ENCODE data around the gene MEGF6. TPM values are rescaled to one million over a fixed set of nuclear protein-coding genes. Genes with fewer than 3 reads are reported as not detected.

Gene MEGF6
- total RNA-seq, 3 donors from 2014 or later, result 19.3 to 32.1 (median 24.2) TPM

DNA sequence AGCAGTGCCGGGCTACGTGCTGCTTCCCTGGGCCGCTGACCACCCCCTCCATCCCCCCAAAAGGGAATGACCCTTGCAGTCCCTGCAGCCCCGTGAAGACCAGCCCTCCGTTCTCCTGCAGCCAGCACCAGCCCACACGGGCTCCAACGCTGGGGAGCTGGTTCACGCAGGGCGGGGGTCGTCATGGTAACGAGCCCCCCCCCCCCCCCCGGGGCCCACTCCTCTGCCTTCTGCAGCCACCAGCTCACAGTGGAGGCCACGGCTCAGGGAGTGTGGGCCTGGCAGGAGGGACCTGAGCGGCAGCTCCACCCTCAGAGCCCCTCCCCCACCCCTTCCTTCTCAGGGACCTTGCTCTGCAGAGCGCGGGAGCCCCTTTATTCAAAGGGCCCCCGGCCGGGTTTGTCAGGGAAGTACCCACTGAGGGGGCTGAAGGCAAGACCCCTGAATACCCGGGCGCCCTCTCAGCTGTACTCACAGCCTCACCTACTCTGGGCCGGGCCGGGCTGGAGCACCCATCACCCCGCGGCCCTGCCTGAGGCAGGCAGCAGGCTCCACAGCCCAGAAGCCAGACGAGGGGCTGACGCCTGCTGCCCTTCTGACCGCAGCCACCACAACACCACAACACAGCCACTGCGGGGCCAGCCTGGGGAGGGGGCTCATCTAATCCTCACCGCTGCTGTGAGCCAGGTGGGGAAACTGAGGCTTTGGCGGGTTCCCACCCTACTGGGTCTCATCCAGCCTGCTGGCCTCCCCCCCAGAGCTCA lies 12.6 kb downstream of the MEGF6 start:
- no peaks in the 10 kb centered on the region for H3K9me3 ChIP-seq
- H3K27ac ChIP-seq, result no peak overlapping the region
- no peaks in the 10 kb centered on the region for H3K36me3 ChIP-seq
- H3K4me3 ChIP-seq, result peak overlapping the region in 2 of 3 donors; percentile 21 to 50
- DNase-seq (ENCODE audit: low spot score in 2 of 2), result no peak
- peaks cover 0 to 4% of the 10 kb centered on the region in 2 donors for H3K27me3 ChIP-seq
- intact Hi-C loops (cut with DNase I; ENCODE audit: low total_unique reads), result no loop called here
- peaks cover 5 to 13% of the 10 kb centered on the region in 2 donors for H3K4me1 ChIP-seq
- TF ChIP-seq CTCF (IDR thresholded peaks at IDR 0.05), result no peak
- no peak for TF ChIP-seq POLR2AphosphoS5 (IDR thresholded peaks at IDR 0.05)
- no peak for TF ChIP-seq POLR2A (IDR thresholded peaks at IDR 0.05)

- no peaks in the 10 kb centered on the region for H3K9me3 ChIP-seq
- H3K4me3 ChIP-seq, result peak overlapping the region in 2 of 3 donors; percentile 21 to 50
- no peak overlapping the region for H3K27ac ChIP-seq
- TF ChIP-seq POLR2A (IDR thresholded peaks at IDR 0.05) (no peak), POLR2AphosphoS5 (IDR thresholded peaks at IDR 0.05) (no peak), CTCF (IDR thresholded peaks at IDR 0.05) (no peak)
- H3K4me1 ChIP-seq, result peaks cover 5 to 13% of the 10 kb centered on the region in 2 donors
- no peak for DNase-seq (ENCODE audit: low spot score in 2 of 2)
- intact Hi-C loops (cut with DNase I; ENCODE audit: low total_unique reads), result no loop called here
- H3K27me3 ChIP-seq, result peaks cover 0 to 4% of the 10 kb centered on the region in 2 donors
- H3K36me3 ChIP-seq, result no peaks in the 10 kb centered on the region
Measured at GRCh38 chr1:3598051-3598491, 13.2 kb downstream of the MEGF6 start.

GRCh38 chr1:3597599-3597964 lies 13.7 kb downstream of the MEGF6 start:
- H3K9me3 ChIP-seq, result no peaks in the 10 kb centered on the region
- H3K4me3 ChIP-seq, result peak overlapping the region in 1 of 3 donors; percentile 50
- intact Hi-C loops (cut with DNase I; ENCODE audit: low total_unique reads), result no loop called here

DNA sequence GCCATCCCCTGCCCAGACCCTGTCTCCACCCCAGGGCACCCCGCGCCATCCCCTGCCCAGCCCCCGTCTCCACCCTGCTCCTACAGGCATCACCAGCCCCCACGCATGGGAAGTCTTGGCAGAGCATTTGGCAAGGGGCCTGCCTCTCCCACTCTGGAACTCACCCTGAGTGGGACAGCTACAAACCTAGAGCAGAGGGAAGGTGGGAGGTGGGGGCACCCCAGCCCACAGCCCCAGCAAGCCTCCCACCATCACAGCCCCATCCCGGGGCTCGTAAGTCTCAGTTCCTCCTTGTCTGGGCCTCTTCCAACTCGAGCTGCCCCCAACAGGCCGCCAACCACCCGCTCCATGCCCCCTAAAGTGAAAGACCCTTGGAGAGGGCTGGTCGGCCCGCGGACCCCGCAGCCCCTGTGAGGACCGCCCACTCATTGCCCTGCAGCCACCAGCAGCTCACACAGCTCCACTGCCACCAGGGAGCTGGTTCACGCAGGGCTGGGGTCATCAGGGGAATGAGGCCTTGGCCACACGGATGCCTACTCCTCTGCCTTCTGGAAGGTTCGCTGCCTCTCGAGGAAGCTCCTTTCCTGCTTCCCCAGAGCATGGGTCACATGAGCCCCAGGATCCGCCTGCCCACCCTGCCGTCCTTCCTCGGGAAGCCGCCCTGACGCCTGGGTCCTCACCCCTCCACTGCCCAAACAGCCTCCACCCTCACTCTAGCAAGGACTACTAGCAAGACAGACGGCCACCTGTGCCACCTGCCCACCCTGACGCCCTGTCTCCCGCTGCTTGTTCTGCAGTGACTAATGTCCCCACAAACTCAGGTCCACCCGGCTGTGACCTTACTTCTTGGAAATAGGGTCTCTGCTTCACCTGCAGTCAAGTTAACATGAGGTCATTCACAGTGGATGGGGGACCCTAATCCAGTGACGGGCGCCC lies 14.4 kb downstream of the MEGF6 start:
- peaks cover 5 to 13% of the 10 kb centered on the region in 2 donors for H3K4me1 ChIP-seq
- peaks cover 0 to 4% of the 10 kb centered on the region in 2 donors for H3K27me3 ChIP-seq
- no peak overlapping the region for H3K27ac ChIP-seq
- DNase-seq (ENCODE audit: low spot score in 2 of 2), result no peak
- no peak overlapping the region for H3K4me3 ChIP-seq
- TF ChIP-seq POLR2AphosphoS5 (IDR thresholded peaks at IDR 0.05) (no peak), POLR2A (IDR thresholded peaks at IDR 0.05) (no peak), CTCF (IDR thresholded peaks at IDR 0.05) (no peak)
- intact Hi-C loops (cut with DNase I; ENCODE audit: low total_unique reads), result no loop called here
- H3K36me3 ChIP-seq, result no peaks in the 10 kb centered on the region
- H3K9me3 ChIP-seq, result no peaks in the 10 kb centered on the region

More at GRCh38 chr1:3597599-3597964, 13.7 kb downstream of the MEGF6 start:
- no peak overlapping the region for H3K27ac ChIP-seq
- TF ChIP-seq POLR2AphosphoS5 (IDR thresholded peaks at IDR 0.05), result no peak
- TF ChIP-seq CTCF (IDR thresholded peaks at IDR 0.05), result no peak
- no peak for TF ChIP-seq POLR2A (IDR thresholded peaks at IDR 0.05)
- H3K27me3 ChIP-seq, result peaks cover 0 to 4% of the 10 kb centered on the region in 2 donors
- H3K4me1 ChIP-seq, result peaks cover 5 to 13% of the 10 kb centered on the region in 2 donors
- DNase-seq (ENCODE audit: low spot score in 2 of 2), result no peak
- no peaks in the 10 kb centered on the region for H3K36me3 ChIP-seq
